HepG2 (cell line): ENCODE data around the gene RGR. TPM values are rescaled to one million over a fixed set of nuclear protein-coding genes. Genes with fewer than 3 reads are reported as not detected.

Experiments used
- ATAC-seq: fragments of 200-7000 bp; cut with Tn5 transposase; 3 replicates; pipeline ENCODE4 v1.9.1; 2020; ENCODE audit warnings: mild to moderate bottlenecking, moderate library complexity
- BruUV-seq: library from RNA; stranded (reverse); fragments of 400-500 nt; replicated peaks from 2 replicates; lab custom pipeline; 2021; lab: Mats Ljungman, UMichigan
- CTCF ChIA-PET: fragments of 300-600 bp; formaldehyde crosslinking; extraction: SDS; loops from one replicate; lab custom pipeline; 2021; ENCODE audit warnings: low total read pairs, inconsistent platforms, low intra/inter-chr PET ratio; lab: Yijun Ruan, JAX
- POLR2A ChIA-PET: fragments of 350-600 bp; sonication (Branson Sonifier 250); formaldehyde crosslinking; loops from one replicate; lab custom pipeline; 2020; ENCODE audit warnings: antibody characterized with exemption, inconsistent platforms; lab: Yijun Ruan, JAX
- DNase-seq: peaks from one replicate; pipeline ENCODE4 v3.0.0-alpha.2; 2015; ENCODE audit warnings: low spot score
- FAIRE-seq: peaks from 3 replicates; lab custom pipeline; 2011; peaks lifted over from hg19 to GRCh38; lab: Jason Lieb, UNC
- H2AFZ ChIP-seq: one replicate; pipeline ENCODE4 v1.6.1; 2011; ENCODE audit warnings: low read length, inconsistent platforms
- H3K27ac ChIP-seq: fragments of 300-600 bp; 3 replicates; pipeline ENCODE4 v1.8.0; 2011; ENCODE audit warnings: mixed run types, mild to moderate bottlenecking, mixed read lengths, low read length, inconsistent platforms; ENCODE audit not compliant: insufficient read depth; ENCODE audit errors: extremely low read length
- H3K27me3 ChIP-seq, 2 experiments: fragments of 200-600 bp in 1 of 2; 2 replicates in 1 of 2; 3 replicates in 1 of 2; pipeline versions ENCODE4 v1.6.0 to v1.8.0; 2011; ENCODE audit warnings: low read length in 2 of 2, mild to moderate bottlenecking in 2 of 2, moderate library complexity in 2 of 2, inconsistent platforms in 1 of 2; ENCODE audit not compliant: insufficient read depth in 2 of 2, control insufficient read depth in 1 of 2
- H3K36me3 ChIP-seq, 2 experiments: fragments of 200-600 bp in 1 of 2; replicated peaks in 1 of 2; 2 replicates in 1 of 2; 3 replicates in 1 of 2; pipeline versions ENCODE4 v1.5.1 to v1.8.0; 2011; ENCODE audit warnings: low read length in 2 of 2, inconsistent platforms in 1 of 2; ENCODE audit not compliant: insufficient read depth in 2 of 2, control insufficient read depth in 1 of 2
- H3K4me1 ChIP-seq: 2 replicates; pipeline ENCODE4 v1.5.1; 2012; ENCODE audit warnings: low read length, inconsistent platforms; ENCODE audit not compliant: insufficient read depth
- H3K4me2 ChIP-seq: 2 replicates; pipeline ENCODE4 v1.6.0; 2011; ENCODE audit warnings: low read depth, low read length, inconsistent platforms
- H3K4me3 ChIP-seq, 3 experiments: fragments of 200-600 bp in 1 of 3; sonication (generic), shearing (Covaris generic) in 1 of 3; replicated peaks in 1 of 3; 2 replicates each; pipeline ENCODE4 v1.5.1; 2011 to 2016; ENCODE audit warnings: low read length in 3 of 3, inconsistent platforms in 2 of 3, low read depth in 2 of 3, mild to moderate bottlenecking in 2 of 3, control low read depth in 1 of 3, mixed read lengths in 1 of 3; ENCODE audit not compliant: insufficient read depth in 1 of 3
- H3K79me2 ChIP-seq: one replicate; pipeline ENCODE4 v1.6.1; 2011; ENCODE audit warnings: low read length, inconsistent platforms; ENCODE audit not compliant: insufficient read depth
- H3K9ac ChIP-seq: 2 replicates; pipeline ENCODE4 v1.6.0; 2011; ENCODE audit warnings: mild to moderate bottlenecking, low read depth, low read length, inconsistent platforms; ENCODE audit not compliant: insufficient read depth
- H3K9me3 ChIP-seq: 2 replicates; pipeline ENCODE4 v1.5.1; 2012; ENCODE audit warnings: mild to moderate bottlenecking, low read length
- H4K20me1 ChIP-seq: 2 replicates; pipeline ENCODE4 v1.6.0; 2011; ENCODE audit warnings: inconsistent platforms, mild to moderate bottlenecking, low read length, moderate library complexity; ENCODE audit not compliant: insufficient read depth
- AGO1 ChIP-seq: fragments of 200-400 bp; formaldehyde crosslinking; IDR thresholded peaks from 2 replicates; pipeline ENCODE4 v1.6.1; 2017; ENCODE audit warnings: mild to moderate bottlenecking, low read depth, low read length, moderate library complexity; ENCODE audit not compliant: poor library complexity, severe bottlenecking
- ARID5B ChIP-seq: IDR thresholded peaks from 2 replicates; pipeline ENCODE4 v1.4.0; 2020; ENCODE audit warnings: mild to moderate bottlenecking, missing genetic modification reagents
- BCL6 ChIP-seq: IDR thresholded peaks from 2 replicates; pipeline ENCODE4 v1.6.1; 2016; ENCODE audit warnings: missing genetic modification reagents, missing compliant biosample characterization
- CBX1 ChIP-seq: IDR thresholded peaks from one replicate; pipeline ENCODE4 v1.6.1; 2016; ENCODE audit warnings: antibody characterized with exemption, low read depth
- CEBPB ChIP-seq: IDR thresholded peaks from 2 replicates; pipeline ENCODE4 v1.6.1; 2011; ENCODE audit warnings: low read depth, low read length, improper control_type of control experiment, borderline replicate concordance
- CEBPG ChIP-seq: IDR thresholded peaks from 2 replicates; pipeline ENCODE4 v1.6.1; 2016
- FOXJ3 ChIP-seq: sonication (generic); formaldehyde crosslinking; IDR thresholded peaks from 2 replicates; pipeline ENCODE4 v1.4.0; 2020; ENCODE audit warnings: missing genetic modification reagents, mild to moderate bottlenecking, borderline replicate concordance
- GMEB2 ChIP-seq: IDR thresholded peaks from 2 replicates; pipeline ENCODE4 v1.6.1; 2016; ENCODE audit warnings: missing biosample characterization, missing genetic modification reagents, low read depth
- HNF4A ChIP-seq: sonication (generic); formaldehyde crosslinking; IDR thresholded peaks from 2 replicates; pipeline ENCODE4 v1.4.0; 2020; ENCODE audit warnings: missing genetic modification reagents
- HOMEZ ChIP-seq: IDR thresholded peaks from 2 replicates; pipeline ENCODE4 v1.6.1; 2016; ENCODE audit warnings: low read depth
- NKX3-1 ChIP-seq: sonication (generic); formaldehyde crosslinking; IDR thresholded peaks from 2 replicates; pipeline ENCODE4 v1.5.0; 2020; ENCODE audit warnings: missing genetic modification reagents
- SIN3A ChIP-seq: IDR thresholded peaks from 2 replicates; pipeline ENCODE4 v1.6.1; 2011; ENCODE audit warnings: low read depth, mild to moderate bottlenecking, control low read depth, low read length, borderline replicate concordance
- SSRP1 ChIP-seq: IDR thresholded peaks from 2 replicates; pipeline ENCODE4 v1.6.1; 2016; ENCODE audit warnings: control low read depth
- ZBTB21 ChIP-seq: sonication (generic); formaldehyde crosslinking; IDR thresholded peaks from 2 replicates; pipeline ENCODE4 v1.4.0; 2020; ENCODE audit warnings: missing genetic modification reagents
- ZNF160 ChIP-seq: sonication (generic); formaldehyde crosslinking; IDR thresholded peaks from 2 replicates; pipeline ENCODE4 v1.8.0; 2022; ENCODE audit warnings: mild to moderate bottlenecking, inconsistent platforms, missing genetic modification reagents
- ZNF441 ChIP-seq: sonication (generic); formaldehyde crosslinking; IDR thresholded peaks from 2 replicates; pipeline ENCODE4 v1.7.0; 2021; ENCODE audit warnings: missing genetic modification reagents, borderline replicate concordance
- WGBS: methylation state at CpG from one replicate; pipeline ENCODE4 v1.1.6; 2017; ENCODE audit warnings: low lambda C conversion rate; 5-methylcytosine and 5-hydroxymethylcytosine counted together
- in situ Hi-C: cut with HindIII; loops from 2 replicates; pipeline ENCODE4 v1.10.0; 2017; ENCODE audit warnings: low pct_unique_long_range_greater_than_20kb; ENCODE audit not compliant: extremely low pct_ligation_motif_present
- intact Hi-C: fragments of 100-400 bp; cut with micrococcal nuclease; formaldehyde crosslinking; loops from one replicate; pipeline ENCODE4 v1.10.0; 2022; ENCODE audit not compliant: unreplicated experiment
- polyA plus RNA-seq, 8 experiments: library from polyadenylated mRNA; depleted of rRNA in 3 of 8; stranded (reverse) in 7 of 8; unstranded in 1 of 8; fragments of >200 nt; fragmentation: Illumina TruSeq in 4 of 8; extraction: Trizol in 4 of 8; gene quantifications; 2 replicates each; pipeline versions ENCODE4 v1.2.1 to v1.2.3, GENCODE V29; 2011 to 2016; ENCODE audit warnings: low read depth in 4 of 8, missing spikeins in 1 of 8, mixed read lengths in 1 of 8; ENCODE audit not compliant: insufficient read depth in 1 of 8
- total RNA-seq, 5 experiments: library from RNA; depleted of rRNA; stranded (reverse); fragments of >200 nt; fragmentation: Illumina TruSeq; extraction: Trizol; gene quantifications; 2 replicates each; pipeline ENCODE4 v1.2.3, GENCODE V29; 2016; ENCODE audit warnings: low read depth in 1 of 5

RGR gene
- total and polyA plus RNA-seq, 2 of the 13 experiments (the other 11 are each of a cell fraction or from before 2014, with no cell fraction given), result 0.69 to 0.71 TPM

GRCh38 chr10:84214612-84215235 lies 30.1 kb upstream of the RGR start:
- H3K27me3 ChIP-seq, result no peaks in the 10 kb centered on the region; a peak in 1 of 5 replicates
- intact Hi-C loops, result no loop called here
- FAIRE-seq (no peak), ATAC-seq (peak; percentile 72), DNase-seq (peak; percentile 24)
- H3K36me3 ChIP-seq, result no peaks in the 10 kb centered on the region
- no peak overlapping the region for H3K27ac ChIP-seq
- 14% methylated on average over 12 of the region's 12 CpGs for WGBS
- CTCF ChIA-PET, result no interaction called here
- peaks cover 6% of the 10 kb centered on the region; the same call in 1 of the 2 replicates for H3K9me3 ChIP-seq
- H3K4me3 ChIP-seq, result no peak overlapping the region
- POLR2A ChIA-PET, result interaction anchor here (1.4 kb wide), 1 partner anchor 75 kb away, joined by 3 read pairs; no protein-coding TSS in a partner anchor
- no peaks in the 10 kb centered on the region for H4K20me1 ChIP-seq
- no peak overlapping the region for H3K9ac ChIP-seq
- H3K79me2 ChIP-seq, result no peaks in the 10 kb centered on the region
- in situ Hi-C loops, result no loop called here
- no peaks in the 10 kb centered on the region for H3K4me1 ChIP-seq
- no TSS peak for BruUV-seq
- no peak overlapping the region for H3K4me2 ChIP-seq
- no peak overlapping the region for H2AFZ ChIP-seq
- TF ChIP-seq ZNF160 (no peak), SSRP1 (CRISPR knock-in tag) (no peak), SIN3A (no peak), GMEB2 (CRISPR knock-in tag) (no peak), CEBPG (CRISPR knock-in tag) (0 out of 2 replicates have a peak, but pooled peaks have one; percentile 15), HOMEZ (CRISPR knock-in tag) (no peak), AGO1 (no peak), ZBTB21 (CRISPR knock-in tag) (no peak), ARID5B (CRISPR knock-in tag) (no peak), NKX3-1 (CRISPR knock-in tag) (no peak), HNF4A (CRISPR knock-in tag) (peak; percentile 33; the same call in 1 of the 2 replicates), FOXJ3 (CRISPR knock-in tag) (no peak), ZNF441 (CRISPR knock-in tag) (no peak), BCL6 (no peak), CBX1 (no peak), CEBPB (0 out of 2 replicates have a peak, but pooled peaks have one; percentile 0)
